RWPE2 (cell line): ENCODE data around the gene PIK3CB.

ENCODE experiments used
- ATAC-seq: fragments of 200-7000 bp; cut with Tn5 transposase; 3 replicates; pipeline ENCODE4 v1.9.1; 2021; ENCODE audit warnings: low read depth
- DNase-seq: peaks from one replicate; pipeline ENCODE4 v3.0.0-alpha.2; 2020; ENCODE audit warnings: low spot score
- H3K27ac ChIP-seq: fragments of 450-650 bp; 2 replicates; pipeline ENCODE4 v1.5.1; 2017; ENCODE audit warnings: mild to moderate bottlenecking; ENCODE audit not compliant: poor library complexity, severe bottlenecking
- H3K27me3 ChIP-seq: fragments of 250-450 bp; sonication (Bioruptor Pico); 2 replicates; pipeline ENCODE4 v1.5.1; 2021; ENCODE audit warnings: mild to moderate bottlenecking, moderate library complexity; ENCODE audit not compliant: insufficient read depth, poor library complexity, severe bottlenecking
- H3K36me3 ChIP-seq: fragments of 250-450 bp; sonication (Bioruptor Pico); 2 replicates; pipeline ENCODE4 v1.5.1; 2020; ENCODE audit warnings: low read depth, mild to moderate bottlenecking, moderate library complexity
- H3K4me1 ChIP-seq: fragments of 250-450 bp; sonication (Bioruptor Pico); 2 replicates; pipeline ENCODE4 v1.5.1; 2021; ENCODE audit warnings: mild to moderate bottlenecking, moderate library complexity; ENCODE audit not compliant: insufficient read depth, poor library complexity, severe bottlenecking
- H3K4me3 ChIP-seq: fragments of 250-450 bp; sonication (Bioruptor Pico); 2 replicates; pipeline ENCODE4 v1.5.1; 2021; ENCODE audit warnings: mild to moderate bottlenecking, moderate library complexity; ENCODE audit not compliant: severe bottlenecking
- H3K9me3 ChIP-seq: fragments of 250-450 bp; sonication (Bioruptor Pico); 2 replicates; pipeline ENCODE4 v1.5.1; 2021; ENCODE audit warnings: mild to moderate bottlenecking, moderate library complexity; ENCODE audit not compliant: severe bottlenecking
- TF ChIP-seq, protein P1 (sequence below): fragments of 450-650 bp; IDR thresholded peaks from one replicate; pipeline ENCODE4 v1.5.1; 2017; ENCODE audit warnings: mild to moderate bottlenecking, moderate library complexity; ENCODE audit not compliant: poor library complexity, severe bottlenecking

Gene PIK3CB

DNA sequence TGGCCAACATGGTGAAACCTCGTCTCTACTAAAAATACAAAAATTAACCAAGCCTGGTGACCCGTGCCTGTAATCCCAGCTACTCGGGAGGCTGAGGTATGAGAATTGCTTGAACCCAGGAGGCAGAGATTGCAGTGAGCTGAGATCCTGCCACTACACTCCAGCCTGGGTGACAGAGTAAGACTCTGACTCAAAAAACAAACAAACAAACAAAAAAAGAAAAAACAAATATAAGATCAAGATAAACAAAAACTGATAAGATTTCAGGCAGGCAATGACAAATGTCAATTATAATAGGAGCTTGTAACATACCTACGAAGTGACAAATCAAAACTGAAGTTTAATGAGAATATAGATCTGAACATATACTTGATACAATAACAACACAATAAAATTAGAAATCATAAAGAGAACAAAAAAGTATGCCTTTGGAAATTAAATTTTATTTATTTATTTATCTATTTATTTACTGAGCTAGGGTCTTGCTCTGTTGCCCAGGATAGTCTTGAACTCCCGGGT, 155.8 kb downstream of the PIK3CB start:
- H3K36me3 ChIP-seq: peaks cover 27% of the 10 kb centered on the region
- TF ChIP-seq, protein P1, sequence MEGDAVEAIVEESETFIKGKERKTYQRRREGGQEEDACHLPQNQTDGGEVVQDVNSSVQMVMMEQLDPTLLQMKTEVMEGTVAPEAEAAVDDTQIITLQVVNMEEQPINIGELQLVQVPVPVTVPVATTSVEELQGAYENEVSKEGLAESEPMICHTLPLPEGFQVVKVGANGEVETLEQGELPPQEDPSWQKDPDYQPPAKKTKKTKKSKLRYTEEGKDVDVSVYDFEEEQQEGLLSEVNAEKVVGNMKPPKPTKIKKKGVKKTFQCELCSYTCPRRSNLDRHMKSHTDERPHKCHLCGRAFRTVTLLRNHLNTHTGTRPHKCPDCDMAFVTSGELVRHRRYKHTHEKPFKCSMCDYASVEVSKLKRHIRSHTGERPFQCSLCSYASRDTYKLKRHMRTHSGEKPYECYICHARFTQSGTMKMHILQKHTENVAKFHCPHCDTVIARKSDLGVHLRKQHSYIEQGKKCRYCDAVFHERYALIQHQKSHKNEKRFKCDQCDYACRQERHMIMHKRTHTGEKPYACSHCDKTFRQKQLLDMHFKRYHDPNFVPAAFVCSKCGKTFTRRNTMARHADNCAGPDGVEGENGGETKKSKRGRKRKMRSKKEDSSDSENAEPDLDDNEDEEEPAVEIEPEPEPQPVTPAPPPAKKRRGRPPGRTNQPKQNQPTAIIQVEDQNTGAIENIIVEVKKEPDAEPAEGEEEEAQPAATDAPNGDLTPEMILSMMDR: no peak
- no peak overlapping the region for H3K4me3 ChIP-seq
- H3K4me1 ChIP-seq: no peaks in the 10 kb centered on the region
- no peak overlapping the region for H3K27ac ChIP-seq
- DNase-seq (no peak), ATAC-seq (no peak)
- peaks cover 10% of the 10 kb centered on the region for H3K9me3 ChIP-seq
- no peaks in the 10 kb centered on the region for H3K27me3 ChIP-seq

DNA sequence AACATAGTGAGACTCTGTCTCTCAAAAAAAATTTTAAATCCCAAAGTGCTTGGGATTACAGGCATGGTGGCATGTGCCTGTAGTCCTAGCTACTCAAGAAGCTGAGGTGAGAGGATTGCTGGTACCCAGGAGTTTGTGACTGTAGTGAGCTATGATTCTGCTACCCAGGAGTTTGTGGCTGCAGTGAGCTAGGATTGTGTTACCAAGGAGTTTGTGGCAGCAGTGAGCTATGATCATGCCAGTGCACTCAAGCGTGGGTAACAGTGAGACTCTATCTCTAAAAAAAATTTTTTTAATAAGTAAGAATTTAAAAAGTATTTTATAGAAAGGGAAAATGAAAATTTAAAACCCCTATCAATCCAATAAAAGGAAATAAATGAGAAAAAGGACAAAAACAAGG, 156.6 kb downstream of the PIK3CB start:
- no peak overlapping the region for H3K27ac ChIP-seq
- H3K4me3 ChIP-seq: no peak overlapping the region
- H3K27me3 ChIP-seq: no peaks in the 10 kb centered on the region
- peaks cover 10% of the 10 kb centered on the region for H3K9me3 ChIP-seq
- DNase-seq: no peak
- H3K4me1 ChIP-seq: no peaks in the 10 kb centered on the region
- H3K36me3 ChIP-seq: peaks cover 27% of the 10 kb centered on the region
- ATAC-seq: no peak
- TF ChIP-seq, protein P1: no peak

DNA sequence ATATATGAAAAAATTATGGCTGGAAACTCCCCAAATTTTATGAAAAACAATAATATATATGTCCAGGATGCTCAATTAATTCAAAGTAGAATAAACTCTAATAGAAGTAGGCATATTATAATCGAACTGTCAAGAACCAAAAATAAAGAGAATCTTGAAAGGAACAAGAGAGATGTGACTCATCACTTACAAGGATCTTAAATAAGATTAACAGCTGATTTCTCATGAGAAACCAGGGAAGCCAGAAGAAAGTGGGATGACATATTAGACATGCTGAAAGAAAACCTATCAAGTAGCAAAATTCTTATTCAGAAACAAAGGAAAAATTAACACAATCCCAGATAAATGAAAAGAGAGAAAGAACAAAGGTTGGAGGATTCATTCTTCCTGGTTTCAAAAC, 159.3 kb downstream of the PIK3CB start:
- Histone ChIP-seq H3K4me1 (no peaks in the 10 kb centered on the region), H3K27ac (no peak overlapping the region), H3K27me3 (no peaks in the 10 kb centered on the region), H3K36me3 (peaks cover 15% of the 10 kb centered on the region), H3K4me3 (no peak overlapping the region), H3K9me3 (peaks cover 10% of the 10 kb centered on the region)
- no peak for DNase-seq
- ATAC-seq: no peak
- TF ChIP-seq, protein P1: no peak

DNA sequence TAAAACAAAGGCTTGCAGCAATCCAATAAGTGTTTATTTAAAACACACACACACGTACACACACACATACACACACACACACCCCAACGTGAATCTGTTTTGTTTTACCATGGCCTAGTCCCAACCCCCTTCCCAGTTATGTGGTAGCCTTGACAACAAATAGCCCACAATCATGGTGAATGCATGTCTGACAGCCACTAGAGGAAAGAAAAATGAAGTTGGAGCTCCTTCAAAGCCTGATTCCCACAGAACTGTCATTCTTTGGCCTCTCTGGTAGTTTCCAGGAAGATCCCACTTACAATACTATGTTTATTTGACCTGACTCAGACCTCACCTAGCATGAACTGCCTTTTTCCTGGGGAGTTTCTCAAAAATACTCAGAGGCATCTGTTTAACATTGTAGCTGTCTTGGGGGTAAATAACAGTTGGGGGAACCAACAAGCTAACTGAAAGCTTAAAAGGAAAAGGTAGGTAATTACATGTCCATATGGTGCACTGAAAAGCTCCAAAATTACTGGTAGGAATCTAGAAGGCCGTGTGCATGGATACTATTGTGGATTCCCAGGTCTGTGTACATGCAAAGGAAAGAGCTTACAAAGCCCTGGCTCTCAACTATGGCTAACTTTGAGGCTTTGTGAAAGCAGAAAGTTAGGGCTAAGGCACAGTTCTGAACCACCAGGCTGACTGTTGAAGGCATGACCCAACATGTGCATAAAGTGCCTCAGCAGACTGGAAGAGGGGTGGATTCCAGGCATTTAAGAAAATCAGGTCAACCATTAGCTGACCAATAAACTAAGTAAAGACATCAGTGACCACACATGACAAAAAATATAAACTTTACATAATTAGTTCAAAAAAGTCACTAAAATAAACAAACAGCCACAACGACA, 160.8 kb downstream of the PIK3CB start:
- Histone ChIP-seq H3K27ac (no peak overlapping the region), H3K36me3 (peaks cover 15% of the 10 kb centered on the region), H3K4me1 (no peaks in the 10 kb centered on the region), H3K4me3 (no peak overlapping the region), H3K27me3 (no peaks in the 10 kb centered on the region), H3K9me3 (peaks cover 10% of the 10 kb centered on the region)
- TF ChIP-seq, protein P1: no peak
- ATAC-seq: peak; percentile 14; the same call in 1 of the 3 replicates
- no peak for DNase-seq

DNA sequence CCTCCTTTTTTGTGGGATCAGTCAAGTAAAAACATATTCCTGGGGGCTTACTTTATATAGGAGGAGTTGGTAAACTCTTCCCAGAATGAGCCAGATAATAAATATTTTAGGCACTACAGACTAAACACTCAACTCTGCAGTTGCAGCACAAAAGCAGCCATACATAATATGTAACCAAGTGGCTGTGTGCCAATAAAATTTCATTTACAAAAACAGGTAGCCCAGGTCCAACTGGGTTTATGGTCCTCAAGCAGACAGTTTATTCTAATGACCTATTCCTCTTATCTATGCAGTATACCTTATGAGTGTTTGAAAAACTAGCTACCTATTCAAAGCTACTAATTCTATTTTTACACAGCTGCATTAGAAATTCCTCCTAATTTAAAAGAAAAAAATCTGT, 164.3 kb downstream of the PIK3CB start:
- peaks cover 4% of the 10 kb centered on the region for H3K9me3 ChIP-seq
- ATAC-seq (no peak), DNase-seq (no peak)
- no peaks in the 10 kb centered on the region for H3K4me1 ChIP-seq
- TF ChIP-seq, protein P1: no peak
- H3K4me3 ChIP-seq: no peak overlapping the region
- H3K27ac ChIP-seq: no peak overlapping the region
- H3K27me3 ChIP-seq: no peaks in the 10 kb centered on the region
- H3K36me3 ChIP-seq: peaks cover 11% of the 10 kb centered on the region; the same call in 1 of the 2 replicates
